Body of pancreas (tissue), 4 donors: Measurements from ENCODE around the gene UBE2A. TPM values are rescaled to one million over a fixed set of nuclear protein-coding genes. Genes with fewer than 3 reads are reported as not detected.
A peak's percentile ranks its signal among the peaks of the same experiment; 100 is the strongest.

Experiments
- ATAC-seq: fragments of 150-250 bp; one replicate; pipeline ENCODE4 v1.9.1; 2016
- DNase-seq, 4 donors: peaks; one replicate each; pipeline ENCODE4 v3.0.0-alpha.2; 2019
- H3K27ac ChIP-seq, 4 donors: fragments of 200-600 bp; sonication (generic); 1 replicate in 3 of 4; 2 replicates in 1 of 4; pipeline versions ENCODE4 v1.5.1 to v1.6.1; 2016 to 2019; ENCODE audit warnings: mild to moderate bottlenecking in 1 of 4, mixed read lengths in 1 of 4, moderate library complexity in 1 of 4
- H3K27me3 ChIP-seq, 2 donors: fragments of 200-600 bp; sonication (generic); one replicate each; pipeline ENCODE4 v1.6.0; 2016; ENCODE audit warnings: mild to moderate bottlenecking in 1 of 2
- H3K36me3 ChIP-seq, 2 donors: fragments of 200-600 bp; sonication (generic); replicated peaks in 1 of 2; 2 replicates each; pipeline ENCODE4 v1.5.1; 2016; ENCODE audit warnings: low read depth in 2 of 2; ENCODE audit not compliant: insufficient read depth in 1 of 2
- H3K4me1 ChIP-seq: fragments of 200-600 bp; sonication (generic); one replicate; pipeline ENCODE4 v1.6.0; 2016
- H3K4me3 ChIP-seq, 2 donors: fragments of 200-600 bp; sonication (generic); 1 replicate in 1 of 2; 2 replicates in 1 of 2; pipeline ENCODE4 v1.5.1; 2016 to 2019
- H3K9me3 ChIP-seq, 3 donors: fragments of 200-600 bp; sonication (generic); 1 replicate in 2 of 3; 2 replicates in 1 of 3; pipeline ENCODE4 v1.5.1; 2016
- CTCF ChIP-seq, 7 experiments: fragments of 450-650 bp in 4 of 7; fragments of 200-600 bp in 3 of 7; sonication (generic) in 3 of 7; IDR thresholded peaks; one replicate each; pipeline ENCODE4 v1.5.1; 2016 to 2019; ENCODE audit warnings: antibody characterized with exemption in 7 of 7
- POLR2A ChIP-seq, 3 donors: fragments of 450-650 bp; IDR thresholded peaks; one replicate each; pipeline ENCODE4 v1.6.1; 2016; ENCODE audit warnings: antibody characterized with exemption in 3 of 3, mild to moderate bottlenecking in 2 of 3
- WGBS, 2 donors: methylation state at CpG; one replicate each; pipeline ENCODE4 v1.1.5; 2017; 5-methylcytosine and 5-hydroxymethylcytosine counted together
- intact Hi-C: fragments of 100-400 bp; cut with DNase I; formaldehyde crosslinking; loops from one replicate; pipeline ENCODE4 v1.15.1; 2023
- total RNA-seq, 2 donors: library from RNA; depleted of rRNA; stranded (reverse); fragments of >200 nt; gene quantifications; one replicate each; pipeline ENCODE4 v1.1.0, GENCODE V29; 2016

UBE2A gene
- total RNA-seq, 2 donors from 2014 or later: 23.1 to 35.9 TPM

DNA sequence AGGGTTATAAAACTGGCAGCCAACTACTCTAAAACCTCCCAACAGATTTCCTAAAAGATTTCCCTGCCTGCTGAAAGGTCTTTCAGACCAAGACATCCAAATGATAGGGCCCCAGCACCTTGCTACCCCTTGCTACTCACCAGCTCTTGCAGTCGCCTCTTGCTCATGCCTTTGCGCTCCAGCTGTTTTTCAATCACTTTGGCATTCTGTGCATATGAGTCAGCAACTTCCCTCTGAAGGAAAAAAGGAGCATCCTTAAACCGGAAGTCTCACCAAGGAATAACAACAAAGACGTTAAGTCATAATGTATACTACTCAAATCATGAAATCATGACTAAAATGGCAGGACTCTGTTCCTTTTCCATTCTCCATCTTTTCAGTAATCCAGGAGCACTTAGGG is 33.2 kb upstream of the UBE2A start:
- intact Hi-C loops: no loop called here
- H3K9me3 ChIP-seq: no peaks in the 10 kb centered on the region
- ATAC-seq (no peak), DNase-seq (no peak)
- no peaks in the 10 kb centered on the region for H3K4me1 ChIP-seq
- H3K27ac ChIP-seq: no peak overlapping the region
- no peaks in the 10 kb centered on the region for H3K36me3 ChIP-seq
- WGBS, 2 donors: 75 to 83% methylated on average over 4 of the region's 4 CpGs
- TF ChIP-seq POLR2A (IDR thresholded peaks at IDR 0.05) (no peak), CTCF (IDR thresholded peaks at IDR 0.05) (no peak)
- H3K27me3 ChIP-seq: no peaks in the 10 kb centered on the region
- no peak overlapping the region for H3K4me3 ChIP-seq

DNA sequence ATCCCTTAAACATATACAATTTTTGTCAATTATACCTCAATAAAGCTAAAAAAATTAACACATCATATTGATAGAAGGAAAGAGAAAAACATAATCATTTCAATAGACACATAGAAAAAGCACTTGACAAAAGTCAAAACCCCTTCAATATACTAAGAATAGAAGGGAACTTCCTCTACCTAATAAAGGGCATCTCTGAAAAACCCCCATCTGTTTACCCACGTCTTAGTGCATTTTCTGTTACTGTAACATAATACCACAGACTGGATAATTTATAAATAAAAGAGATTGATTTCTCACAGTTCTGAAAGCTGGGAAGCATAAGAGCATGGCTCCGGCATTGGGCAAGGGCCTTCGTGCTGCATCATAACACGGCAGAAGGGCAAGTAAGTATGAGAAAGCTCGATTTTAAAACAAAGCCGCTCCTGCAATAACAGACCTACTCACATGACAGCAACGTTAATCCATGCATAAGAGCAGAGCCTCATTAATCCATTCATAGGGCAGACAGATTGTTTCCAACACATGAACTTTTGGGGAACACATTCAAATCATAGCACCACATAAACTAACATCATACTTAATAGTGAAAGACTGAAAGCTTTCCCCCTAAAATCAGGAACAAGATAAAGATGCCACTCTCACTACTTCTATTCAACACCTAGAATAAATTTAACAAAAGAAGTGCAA is 24.9 kb upstream of the UBE2A start:
- H3K4me1 ChIP-seq: no peaks in the 10 kb centered on the region
- H3K27ac ChIP-seq: no peak overlapping the region
- H3K27me3 ChIP-seq: no peaks in the 10 kb centered on the region
- WGBS, 2 donors: 60 to 67% methylated on average over 6 to 7 of the region's 7 CpGs
- H3K9me3 ChIP-seq: no peaks in the 10 kb centered on the region
- TF ChIP-seq POLR2A (IDR thresholded peaks at IDR 0.05): no peak
- no peak for TF ChIP-seq CTCF (IDR thresholded peaks at IDR 0.05)
- no peak for ATAC-seq
- H3K4me3 ChIP-seq: no peak overlapping the region
- DNase-seq: no peak
- no peaks in the 10 kb centered on the region for H3K36me3 ChIP-seq
- intact Hi-C loops: no loop called here

- Histone ChIP-seq H3K9me3 (no peaks in the 10 kb centered on the region), H3K4me3 (no peak overlapping the region), H3K27ac (no peak overlapping the region), H3K36me3 (no peaks in the 10 kb centered on the region), H3K4me1 (no peaks in the 10 kb centered on the region), H3K27me3 (no peaks in the 10 kb centered on the region)
- ATAC-seq (no peak), DNase-seq (no peak)
- WGBS, 2 donors: 90 to 93% methylated on average over 2 to 3 of the region's 3 CpGs
- TF ChIP-seq CTCF (IDR thresholded peaks at IDR 0.05) (no peak), POLR2A (IDR thresholded peaks at IDR 0.05) (no peak)
- intact Hi-C loops: no loop called here
These were observed 21.9 kb upstream of the UBE2A start for GRCh38 chrX:119552508-119552907.

- H3K36me3 ChIP-seq: no peaks in the 10 kb centered on the region
- intact Hi-C loops: no loop called here
- ATAC-seq: peak; percentile 99
- peak within 1 kb of the TSS; percentile 7 to 34 for H3K4me3 ChIP-seq
- no peaks in the 10 kb centered on the region for H3K27me3 ChIP-seq
- TF ChIP-seq POLR2A (IDR thresholded peaks at IDR 0.05) (peak in 2 of 3 donors; percentile 54 to 56), CTCF (IDR thresholded peaks at IDR 0.05) (no peak)
- peak within 1 kb of the TSS in 3 of 4 donors; percentile 19 to 75 (median 65) for H3K27ac ChIP-seq
- peaks cover 6% of the 10 kb centered on the region for H3K4me1 ChIP-seq
- WGBS, 2 donors: 1 to 5% methylated on average over 7 to 20 of the region's 27 CpGs
- H3K9me3 ChIP-seq: no peaks in the 10 kb centered on the region
- DNase-seq: peak; percentile 89 to 94 (median 90)
These were observed 9.2 kb upstream of the UBE2A start, which contains the start of gene STEEP1 for GRCh38 chrX:119565107-119565663. STEEP1 (minus strand) TSS chrX:119565409; CDS start chrX:119565355, 54 bp downstream.
